ENCODE results near the gene PAX3. TPM values are rescaled to one million over a fixed set of nuclear protein-coding genes. Genes with fewer than 3 reads are reported as not detected.

Gene PAX3
- total RNA-seq, 1 experiment from 2014 or later: not detected

DNA sequence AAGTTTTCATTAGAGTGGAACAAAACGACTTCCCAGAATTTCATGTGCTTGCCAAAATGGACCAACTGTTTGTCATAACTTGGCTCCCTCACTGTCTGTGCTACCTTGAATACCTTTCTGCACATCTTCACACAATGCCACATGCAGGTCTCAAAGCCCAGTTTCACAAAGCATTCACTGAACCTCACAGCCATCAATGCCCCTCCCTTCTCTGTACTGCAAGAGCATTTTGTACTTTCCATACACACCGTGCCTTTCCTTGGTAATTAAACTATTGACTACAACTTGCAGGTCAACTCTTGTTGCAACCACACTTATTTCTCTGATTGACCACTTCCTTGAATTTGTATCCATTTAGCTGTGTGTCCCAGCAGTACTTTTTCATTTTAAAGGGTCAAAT lies 50.5 kb downstream of the PAX3 start:
- no peaks in the 10 kb centered on the region for H3K36me3 ChIP-seq (replicated peaks; ENCODE audit: control insufficient read depth, insufficient read depth, low read length)
- peaks cover 2% of the 10 kb centered on the region for H3K27me3 ChIP-seq (ENCODE audit: control insufficient read depth, insufficient read depth, low read length)
- no peak overlapping the region for H3K4me3 ChIP-seq (ENCODE audit: insufficient read depth, low read depth, low read length)
- no peak for DNase-seq

DNA sequence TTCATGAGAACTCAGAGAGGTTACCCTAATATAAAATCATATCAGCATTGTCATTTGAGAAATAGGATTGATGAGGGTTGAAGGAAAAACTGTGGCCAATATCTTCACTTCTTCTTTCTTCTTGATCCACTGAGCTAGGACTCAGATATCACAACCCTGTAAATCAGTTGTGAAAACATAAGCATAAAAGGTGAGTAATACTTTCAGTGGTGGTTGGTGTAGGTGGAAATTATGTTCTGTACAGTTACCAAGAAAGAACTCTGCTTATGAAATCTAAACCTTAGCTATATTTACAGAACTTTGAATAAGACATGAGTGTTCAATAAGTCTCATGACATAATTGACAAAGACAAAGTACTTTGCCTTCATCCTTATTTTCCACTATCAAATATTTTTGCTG lies 56.3 kb downstream of the PAX3 start:
- Histone ChIP-seq H3K27me3 (ENCODE audit: control insufficient read depth, insufficient read depth, low read length) (peaks cover 6% of the 10 kb centered on the region), H3K36me3 (replicated peaks; ENCODE audit: control insufficient read depth, insufficient read depth, low read length) (no peaks in the 10 kb centered on the region), H3K4me3 (ENCODE audit: insufficient read depth, low read depth, low read length) (no peak overlapping the region)
- DNase-seq: no peak

DNA sequence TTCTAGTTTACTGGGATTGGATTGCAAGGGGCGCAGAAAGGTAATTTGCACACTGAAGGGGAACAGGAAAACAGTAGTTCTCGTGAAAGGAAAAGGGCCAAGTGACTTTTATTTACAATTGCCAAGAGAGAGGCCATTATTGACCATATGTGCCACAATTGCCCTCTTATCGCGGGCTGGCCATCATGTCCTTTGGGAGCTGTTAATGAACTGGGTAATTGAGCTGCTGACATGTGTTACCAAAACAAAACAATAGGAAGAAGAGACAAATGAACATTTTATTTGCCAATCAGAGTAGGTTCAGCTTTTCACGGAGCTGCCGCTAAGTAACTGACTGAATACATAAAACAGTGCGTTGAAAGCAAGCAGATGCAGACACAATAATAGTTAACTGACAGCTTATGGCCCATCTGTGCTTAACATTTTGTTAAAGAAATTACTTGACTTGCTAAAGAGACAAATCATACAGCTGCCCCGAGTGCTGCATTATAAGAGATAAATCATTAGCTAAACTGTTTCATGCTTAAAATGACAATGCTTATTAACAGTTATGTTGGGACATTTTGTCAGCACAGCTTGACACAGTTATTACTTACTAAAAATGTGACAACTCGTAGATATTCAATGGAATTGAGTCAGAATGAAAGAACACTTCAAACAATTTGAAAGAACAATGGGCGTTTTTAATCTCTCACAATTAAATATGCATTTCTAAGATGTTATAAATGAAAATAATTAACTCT lies 57.5 kb downstream of the PAX3 start:
- DNase-seq: no peak
- H3K4me3 ChIP-seq (ENCODE audit: insufficient read depth, low read depth, low read length): no peak overlapping the region
- peaks cover 6% of the 10 kb centered on the region for H3K27me3 ChIP-seq (ENCODE audit: control insufficient read depth, insufficient read depth, low read length)
- H3K36me3 ChIP-seq (replicated peaks; ENCODE audit: control insufficient read depth, insufficient read depth, low read length): no peaks in the 10 kb centered on the region

DNA sequence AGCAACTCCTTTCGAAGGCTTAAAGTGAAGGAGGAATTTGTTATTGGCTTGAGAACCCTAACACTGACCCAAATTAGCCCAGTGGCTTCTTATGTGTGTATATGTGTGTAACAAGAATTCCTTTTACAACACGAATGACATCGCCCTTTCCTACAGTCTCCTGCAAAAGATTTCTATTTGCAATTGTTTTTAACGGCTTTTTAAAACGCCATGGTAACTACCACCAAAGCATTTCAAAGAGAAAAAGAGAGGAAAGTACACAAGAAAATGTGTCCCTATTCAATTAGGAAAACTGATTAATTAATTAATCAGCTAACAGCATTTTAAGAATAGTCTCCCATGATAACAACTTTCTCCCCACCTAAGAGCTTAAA lies 58.1 kb downstream of the PAX3 start:
- DNase-seq: no peak
- Histone ChIP-seq H3K4me3 (ENCODE audit: insufficient read depth, low read depth, low read length) (no peak overlapping the region), H3K27me3 (ENCODE audit: control insufficient read depth, insufficient read depth, low read length) (peaks cover 6% of the 10 kb centered on the region), H3K36me3 (replicated peaks; ENCODE audit: control insufficient read depth, insufficient read depth, low read length) (no peaks in the 10 kb centered on the region)

DNA sequence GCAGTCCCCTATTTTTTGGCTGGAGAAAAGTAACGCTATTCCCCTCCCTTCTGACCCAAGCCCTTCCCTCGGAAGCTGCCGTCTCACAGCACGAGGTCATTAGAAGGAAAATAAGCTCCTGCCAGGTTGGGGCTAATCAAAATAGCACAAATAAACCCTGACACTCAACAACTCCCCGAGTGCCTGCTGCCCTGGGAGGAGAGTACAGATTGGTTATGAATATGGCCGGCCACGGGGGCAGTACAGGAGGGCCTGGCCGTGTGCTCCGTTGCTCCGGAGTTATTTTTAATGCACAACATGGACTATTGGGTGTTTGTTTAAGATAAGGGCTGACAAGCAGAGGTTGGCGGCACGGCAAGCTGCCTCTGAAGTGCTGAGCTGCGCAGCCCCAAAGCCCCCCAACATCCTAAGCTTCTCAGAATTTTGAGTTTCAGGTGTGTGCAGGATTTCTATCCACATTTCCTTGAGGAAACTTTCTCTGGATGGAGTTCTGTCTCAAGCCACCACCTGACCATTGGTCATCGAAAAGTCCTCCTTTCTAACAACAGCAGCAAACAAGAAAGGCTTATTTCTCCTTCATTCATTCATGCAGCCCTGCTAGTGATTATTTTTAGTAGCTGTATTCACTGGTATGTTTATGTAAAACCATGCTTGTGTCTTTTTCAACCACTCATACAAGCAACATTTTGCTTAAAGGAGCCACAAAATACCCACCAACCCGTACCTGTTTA lies 58.7 kb downstream of the PAX3 start:
- peak; percentile 47 for DNase-seq
- no peak overlapping the region; the same call in 1 of the 2 replicates for H3K4me3 ChIP-seq (ENCODE audit: insufficient read depth, low read depth, low read length)
- H3K36me3 ChIP-seq (replicated peaks; ENCODE audit: control insufficient read depth, insufficient read depth, low read length): no peaks in the 10 kb centered on the region
- H3K27me3 ChIP-seq (ENCODE audit: control insufficient read depth, insufficient read depth, low read length): peaks cover 6% of the 10 kb centered on the region

DNA sequence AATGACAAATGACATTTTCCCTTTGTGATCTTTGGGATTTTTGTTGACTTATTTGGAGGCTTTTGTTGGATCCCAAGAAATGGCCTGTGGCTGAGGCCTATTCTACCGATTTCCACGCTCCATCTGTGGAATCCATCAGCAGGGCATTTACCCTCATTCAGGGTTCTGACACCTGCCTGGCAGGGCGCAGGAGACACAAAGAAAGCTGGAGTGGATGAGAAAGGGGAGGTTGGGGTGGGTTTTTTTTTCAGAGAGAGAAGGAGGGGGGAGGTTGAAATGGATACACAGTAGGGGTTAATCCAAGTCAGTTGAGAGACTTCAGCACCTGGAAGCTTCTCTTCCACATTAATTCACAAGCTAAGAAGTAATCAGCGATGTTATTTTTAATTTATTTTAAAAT lies 59.7 kb downstream of the PAX3 start:
- peak; percentile 27 for DNase-seq
- H3K27me3 ChIP-seq (ENCODE audit: control insufficient read depth, insufficient read depth, low read length): peaks cover 6% of the 10 kb centered on the region; the same call in 1 of the 2 replicates
- no peaks in the 10 kb centered on the region for H3K36me3 ChIP-seq (replicated peaks; ENCODE audit: control insufficient read depth, insufficient read depth, low read length)
- H3K4me3 ChIP-seq (ENCODE audit: insufficient read depth, low read depth, low read length): no peak overlapping the region

DNA sequence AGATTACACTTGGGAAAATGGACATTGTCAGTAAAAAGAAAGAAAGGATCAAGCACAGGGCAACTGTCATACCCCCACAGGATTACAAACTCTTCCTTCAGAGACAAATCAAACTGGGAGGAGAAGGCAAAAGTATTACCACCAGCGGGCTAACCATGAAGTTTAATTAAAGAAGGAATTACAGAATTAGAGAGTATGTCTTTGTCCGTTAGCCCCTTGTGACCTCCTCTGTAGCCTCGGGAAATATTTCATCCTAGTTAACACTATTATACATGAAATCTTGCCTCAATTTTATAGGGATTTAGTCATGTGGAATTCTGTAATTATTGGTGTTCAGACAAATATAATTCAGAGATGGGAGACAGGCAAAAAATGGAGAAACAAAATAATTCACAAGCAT lies 60.7 kb downstream of the PAX3 start:
- no peak for DNase-seq
- H3K27me3 ChIP-seq (ENCODE audit: control insufficient read depth, insufficient read depth, low read length): peaks cover 5% of the 10 kb centered on the region; the same call in 1 of the 2 replicates
- H3K36me3 ChIP-seq (replicated peaks; ENCODE audit: control insufficient read depth, insufficient read depth, low read length): no peaks in the 10 kb centered on the region
- H3K4me3 ChIP-seq (ENCODE audit: insufficient read depth, low read depth, low read length): no peak overlapping the region

DNA sequence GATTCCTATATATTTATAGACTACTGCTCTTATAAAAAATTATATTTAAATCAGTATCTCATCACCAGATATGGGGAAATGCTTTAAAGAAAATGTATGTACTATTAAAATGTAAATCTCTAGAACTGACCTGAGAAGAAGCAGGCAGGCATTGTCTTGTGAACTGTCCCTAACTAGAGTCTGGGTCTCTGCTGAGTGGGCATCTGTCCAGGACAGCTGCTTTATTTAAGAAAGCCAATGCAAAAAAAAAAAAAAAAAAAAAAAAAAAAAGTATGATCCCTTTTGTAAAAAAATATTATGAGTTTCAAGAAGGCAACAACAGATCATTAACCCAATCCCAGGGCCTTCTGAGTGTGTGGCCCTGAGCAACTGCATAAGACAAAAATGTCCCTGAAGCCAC lies 66.0 kb downstream of the PAX3 start:
- H3K36me3 ChIP-seq (replicated peaks; ENCODE audit: control insufficient read depth, insufficient read depth, low read length): no peaks in the 10 kb centered on the region
- DNase-seq: no peak
- H3K4me3 ChIP-seq (ENCODE audit: insufficient read depth, low read depth, low read length): no peak overlapping the region
- no peaks in the 10 kb centered on the region for H3K27me3 ChIP-seq (ENCODE audit: control insufficient read depth, insufficient read depth, low read length)

DNA sequence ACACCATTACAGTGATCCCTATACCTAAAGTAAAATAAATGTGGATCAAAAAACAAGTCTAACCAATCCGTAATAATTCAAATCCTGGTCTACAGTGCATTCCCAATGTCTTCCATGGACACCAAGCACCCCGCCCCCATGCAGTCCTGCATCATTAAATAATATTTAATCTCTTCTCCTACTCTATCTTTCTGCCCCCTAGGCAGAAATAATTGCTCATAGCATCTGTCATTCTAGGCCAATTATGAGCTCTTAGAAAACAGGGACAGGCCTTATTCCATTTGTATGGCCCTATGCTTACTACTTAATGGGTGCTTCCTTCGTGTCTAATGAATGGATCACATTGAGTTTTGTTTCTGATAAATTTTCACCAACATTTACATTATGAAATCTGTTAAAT lies 66.4 kb downstream of the PAX3 start:
- H3K36me3 ChIP-seq (replicated peaks; ENCODE audit: control insufficient read depth, insufficient read depth, low read length): no peaks in the 10 kb centered on the region
- no peaks in the 10 kb centered on the region for H3K27me3 ChIP-seq (ENCODE audit: control insufficient read depth, insufficient read depth, low read length)

DNA sequence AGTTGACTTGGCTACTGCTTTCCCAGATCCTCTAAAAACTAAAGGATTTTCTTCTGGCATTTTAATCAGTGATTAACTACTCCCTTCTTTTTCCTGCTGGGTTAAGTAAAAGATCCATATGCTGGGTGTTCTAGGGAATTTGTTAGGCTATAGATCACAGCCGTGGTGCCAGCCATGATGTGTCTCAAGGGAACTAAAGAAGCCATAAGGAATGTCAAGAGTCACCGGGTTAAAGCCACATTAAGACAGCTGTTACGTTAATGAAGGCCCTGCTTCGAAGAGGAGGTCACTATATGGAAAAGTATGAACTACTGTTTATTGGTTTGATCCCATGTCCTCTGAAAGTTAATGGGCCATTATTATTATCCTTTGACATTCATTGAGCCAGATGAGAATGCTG lies 70.7 kb downstream of the PAX3 start:
- Histone ChIP-seq H3K27me3 (ENCODE audit: control insufficient read depth, insufficient read depth, low read length) (no peaks in the 10 kb centered on the region), H3K4me3 (ENCODE audit: insufficient read depth, low read depth, low read length) (no peak overlapping the region), H3K36me3 (replicated peaks; ENCODE audit: control insufficient read depth, insufficient read depth, low read length) (no peaks in the 10 kb centered on the region)
- DNase-seq: no peak

More for the DNA sequence above, 66.4 kb downstream of the PAX3 start:
- no peak for DNase-seq
- H3K4me3 ChIP-seq (ENCODE audit: insufficient read depth, low read depth, low read length): no peak overlapping the region

DNA sequence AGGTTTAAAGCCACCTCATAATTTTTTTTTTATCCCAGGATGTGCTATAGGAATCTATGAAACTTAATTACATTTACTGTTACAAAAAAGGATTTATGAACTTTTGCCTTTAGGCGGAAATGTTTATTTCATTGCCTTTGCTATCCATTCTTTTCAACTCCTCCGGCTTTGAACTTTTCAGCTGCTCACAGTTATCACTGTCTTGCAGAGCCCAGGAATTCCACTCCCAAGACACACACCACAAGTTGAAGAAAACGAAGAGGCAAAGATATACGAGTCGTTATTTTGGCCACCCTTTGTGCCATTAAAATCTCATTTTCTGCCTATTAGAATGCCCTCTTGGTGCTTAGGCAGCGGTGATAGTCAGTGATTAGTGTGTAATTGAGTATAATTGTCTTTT lies 80.0 kb downstream of the PAX3 start:
- DNase-seq: no peak
- Histone ChIP-seq H3K4me3 (ENCODE audit: insufficient read depth, low read depth, low read length) (no peak overlapping the region), H3K36me3 (replicated peaks; ENCODE audit: control insufficient read depth, insufficient read depth, low read length) (no peaks in the 10 kb centered on the region), H3K27me3 (ENCODE audit: control insufficient read depth, insufficient read depth, low read length) (no peaks in the 10 kb centered on the region)

DNA sequence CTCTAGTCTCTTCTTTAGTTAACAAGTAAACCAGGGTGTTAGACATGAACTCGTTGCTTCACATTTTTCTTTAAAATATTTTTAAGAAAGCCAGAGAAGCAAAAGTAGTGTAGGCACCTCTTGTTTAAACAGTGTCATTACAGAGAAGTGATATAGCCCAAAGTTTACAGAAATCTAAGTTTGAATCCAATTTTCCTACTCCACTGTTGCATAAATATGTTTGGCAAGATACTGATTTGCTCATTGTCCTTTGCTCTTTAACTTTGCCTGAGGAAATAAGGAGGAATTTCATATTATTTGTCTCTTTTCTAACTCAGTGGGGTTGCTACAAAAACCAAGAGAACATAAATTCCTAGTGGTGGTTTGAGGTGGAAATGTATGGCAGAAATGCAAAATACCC lies 81.1 kb downstream of the PAX3 start:
- Histone ChIP-seq H3K27me3 (ENCODE audit: control insufficient read depth, insufficient read depth, low read length) (no peaks in the 10 kb centered on the region), H3K4me3 (ENCODE audit: insufficient read depth, low read depth, low read length) (no peak overlapping the region), H3K36me3 (replicated peaks; ENCODE audit: control insufficient read depth, insufficient read depth, low read length) (no peaks in the 10 kb centered on the region)
- no peak for DNase-seq

DNA sequence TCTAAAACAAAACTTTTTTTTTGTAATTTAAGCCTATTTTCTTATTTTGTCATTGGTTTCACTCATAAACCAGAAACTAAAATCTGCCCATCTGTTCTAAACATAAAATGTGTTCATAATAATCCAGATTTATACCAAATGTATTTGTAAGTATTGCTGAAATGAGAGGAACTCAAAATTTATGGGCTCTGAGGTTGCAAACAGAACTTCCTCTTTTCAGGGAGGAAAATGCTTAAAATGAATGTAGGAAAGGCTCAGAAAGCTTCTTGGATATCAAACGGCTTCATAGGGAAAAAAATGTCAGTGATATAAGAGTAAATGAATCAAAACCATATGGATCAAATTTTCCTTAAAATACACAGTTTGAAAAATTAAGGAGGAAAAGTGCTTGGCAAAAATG lies 83.9 kb downstream of the PAX3 start:
- H3K36me3 ChIP-seq (replicated peaks; ENCODE audit: control insufficient read depth, insufficient read depth, low read length): no peaks in the 10 kb centered on the region

DNA sequence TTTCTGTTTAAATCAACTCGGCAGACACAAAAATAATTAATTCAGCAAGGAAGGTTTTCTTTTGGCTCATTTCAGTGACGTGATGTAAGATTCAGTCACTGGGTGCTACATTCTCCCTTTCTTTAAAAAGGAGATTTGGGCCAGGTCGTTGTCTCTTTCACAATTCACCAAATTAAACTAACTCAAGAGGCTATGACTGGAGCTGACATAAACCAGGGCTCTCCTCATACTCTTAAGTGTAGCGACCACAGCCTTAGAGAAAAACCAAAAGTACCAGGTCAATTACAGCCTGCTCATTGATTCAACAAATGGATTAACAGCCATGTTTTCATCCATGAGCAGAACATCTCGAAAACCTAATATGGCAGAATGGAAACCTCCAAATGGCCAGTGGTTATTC lies 85.7 kb downstream of the PAX3 start:
- no peak for DNase-seq
- Histone ChIP-seq H3K4me3 (ENCODE audit: insufficient read depth, low read depth, low read length) (no peak overlapping the region), H3K36me3 (replicated peaks; ENCODE audit: control insufficient read depth, insufficient read depth, low read length) (no peaks in the 10 kb centered on the region), H3K27me3 (ENCODE audit: control insufficient read depth, insufficient read depth, low read length) (no peaks in the 10 kb centered on the region)

More for the DNA sequence above, 83.9 kb downstream of the PAX3 start:
- Histone ChIP-seq H3K27me3 (ENCODE audit: control insufficient read depth, insufficient read depth, low read length) (no peaks in the 10 kb centered on the region), H3K4me3 (ENCODE audit: insufficient read depth, low read depth, low read length) (no peak overlapping the region)
- DNase-seq: no peak

DNA sequence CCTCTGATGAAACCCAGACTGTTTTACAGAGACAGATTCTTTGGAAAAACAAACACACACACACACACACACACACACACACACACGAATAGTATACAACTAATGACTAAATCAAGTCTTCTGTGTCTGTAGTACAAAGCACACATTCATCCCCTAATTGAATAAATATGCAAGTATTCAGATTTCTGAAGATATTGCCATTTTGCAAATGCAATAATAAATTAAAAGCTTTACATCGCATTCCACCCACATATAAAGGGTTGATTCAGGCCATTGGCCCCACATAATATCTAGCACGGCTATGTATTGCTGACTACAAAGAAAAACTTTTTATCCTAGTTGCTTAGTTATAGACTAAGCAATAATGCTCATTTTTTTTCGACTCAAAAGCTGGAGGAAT lies 86.2 kb downstream of the PAX3 start:
- Histone ChIP-seq H3K4me3 (ENCODE audit: insufficient read depth, low read depth, low read length) (no peak overlapping the region), H3K27me3 (ENCODE audit: control insufficient read depth, insufficient read depth, low read length) (no peaks in the 10 kb centered on the region), H3K36me3 (replicated peaks; ENCODE audit: control insufficient read depth, insufficient read depth, low read length) (no peaks in the 10 kb centered on the region)
- DNase-seq: no peak
